HepG2 (cell line): ENCODE results near the gene MRPL2. TPM values are rescaled to one million over a fixed set of nuclear protein-coding genes. Genes with fewer than 3 reads are reported as not detected.

Experiments
- CHD4 ChIP-seq: fragments of 200-600 bp; sonication (generic); IDR thresholded peaks from 2 replicates; pipeline ENCODE4 v1.7.0; 2017; ENCODE audit warnings: mild to moderate bottlenecking, low read length, borderline replicate concordance
- DNMT1 ChIP-seq: sonication (generic); formaldehyde crosslinking; IDR thresholded peaks from 2 replicates; pipeline ENCODE4 v1.5.1; 2020; ENCODE audit warnings: mild to moderate bottlenecking, missing genetic modification reagents
- DPF2 ChIP-seq: sonication (generic); formaldehyde crosslinking; IDR thresholded peaks from 2 replicates; pipeline ENCODE4 v1.4.0; 2020; ENCODE audit warnings: mild to moderate bottlenecking, low read depth, missing genetic modification reagents, borderline replicate concordance
- GATA4 ChIP-seq: sonication (generic); IDR thresholded peaks from 2 replicates; pipeline ENCODE4 v1.6.1; 2016; ENCODE audit warnings: antibody characterized with exemption, low read depth, borderline replicate concordance
- HINFP ChIP-seq: sonication (generic); formaldehyde crosslinking; IDR thresholded peaks from 2 replicates; pipeline ENCODE4 v1.4.0; 2020; ENCODE audit warnings: low read depth, mild to moderate bottlenecking, missing genetic modification reagents
- NRL ChIP-seq: sonication (generic); formaldehyde crosslinking; IDR thresholded peaks from 2 replicates; pipeline ENCODE4 v1.5.0; 2020; ENCODE audit warnings: missing genetic modification reagents, mild to moderate bottlenecking, moderate library complexity, borderline replicate concordance
- RBM22 ChIP-seq: fragments of 200-400 bp; formaldehyde crosslinking; optimal IDR thresholded peaks from 2 replicates; pipeline ENCODE3; 2017; ENCODE audit warnings: mild to moderate bottlenecking, low read length, moderate library complexity
- SNRNP70 ChIP-seq: fragments of 200-400 bp; formaldehyde crosslinking; IDR thresholded peaks from 2 replicates; pipeline ENCODE4 v1.6.1; 2017; ENCODE audit warnings: mild to moderate bottlenecking, low read depth, low read length, moderate library complexity
- SP4 ChIP-seq: sonication (generic); formaldehyde crosslinking; IDR thresholded peaks from 2 replicates; pipeline ENCODE4 v1.8.1; 2023; ENCODE audit warnings: mild to moderate bottlenecking, missing genetic modification reagents
- YY1 ChIP-seq: IDR thresholded peaks from 2 replicates; pipeline ENCODE4 v1.6.1; 2011; ENCODE audit warnings: low read length, low read depth, moderate library complexity, mild to moderate bottlenecking; ENCODE audit not compliant: insufficient read depth, insufficient replicate concordance
- ZBTB37 ChIP-seq: sonication (generic); formaldehyde crosslinking; IDR thresholded peaks from 2 replicates; pipeline ENCODE4 v1.4.0; 2020; ENCODE audit warnings: mild to moderate bottlenecking, missing genetic modification reagents
- ZFAT ChIP-seq: sonication (generic); formaldehyde crosslinking; conservative IDR thresholded peaks from 2 replicates; pipeline ENCODE4 v1.8.1; 2023; ENCODE audit warnings: missing genetic modification reagents, inconsistent platforms
- ZNF224 ChIP-seq: sonication (generic); formaldehyde crosslinking; IDR thresholded peaks from 2 replicates; pipeline ENCODE4 v1.5.0; 2020; ENCODE audit warnings: mild to moderate bottlenecking, missing genetic modification reagents
- ZNF235 ChIP-seq: sonication (generic); formaldehyde crosslinking; IDR thresholded peaks from 2 replicates; pipeline ENCODE4 v1.8.1; 2023; ENCODE audit warnings: mild to moderate bottlenecking, missing genetic modification reagents, borderline replicate concordance
- ZNF275 ChIP-seq: sonication (generic); formaldehyde crosslinking; IDR thresholded peaks from 2 replicates; pipeline ENCODE4 v1.8.0; 2022; ENCODE audit warnings: missing genetic modification reagents, mild to moderate bottlenecking, inconsistent platforms, borderline replicate concordance
- ZNF343 ChIP-seq: sonication (generic); formaldehyde crosslinking; IDR thresholded peaks from 2 replicates; pipeline ENCODE4 v1.4.0; 2020; ENCODE audit warnings: mild to moderate bottlenecking, missing genetic modification reagents
- ZNF788 ChIP-seq: sonication (generic); formaldehyde crosslinking; IDR thresholded peaks from 2 replicates; pipeline ENCODE4 v1.5.0; 2020; ENCODE audit warnings: mild to moderate bottlenecking, missing genetic modification reagents, borderline replicate concordance
- polyA plus RNA-seq, 8 experiments: library from polyadenylated mRNA; depleted of rRNA in 3 of 8; stranded (reverse) in 7 of 8; unstranded in 1 of 8; fragments of >200 nt; fragmentation: Illumina TruSeq in 4 of 8; extraction: Trizol in 4 of 8; gene quantifications; 2 replicates each; pipeline versions ENCODE4 v1.2.1 to v1.2.3, GENCODE V29; 2011 to 2016; ENCODE audit warnings: low read depth in 4 of 8, missing spikeins in 1 of 8, mixed read lengths in 1 of 8; ENCODE audit not compliant: insufficient read depth in 1 of 8
- total RNA-seq, 5 experiments: library from RNA; depleted of rRNA; stranded (reverse); fragments of >200 nt; fragmentation: Illumina TruSeq; extraction: Trizol; gene quantifications; 2 replicates each; pipeline ENCODE4 v1.2.3, GENCODE V29; 2016; ENCODE audit warnings: low read depth in 1 of 5
- TF ChIP-seq, protein P1 (sequence below): sonication (generic); formaldehyde crosslinking; IDR thresholded peaks from 2 replicates; pipeline ENCODE4 v1.4.0; 2020; ENCODE audit warnings: missing genetic modification reagents, mild to moderate bottlenecking, borderline replicate concordance
- TF ChIP-seq, protein P2 (sequence below): sonication (generic); formaldehyde crosslinking; IDR thresholded peaks from 2 replicates; pipeline ENCODE4 v1.4.0; 2020; ENCODE audit warnings: missing genetic modification reagents, mild to moderate bottlenecking, borderline replicate concordance

Gene MRPL2
- total and polyA plus RNA-seq, 2 of the 13 experiments (the other 11 are each of a cell fraction or from before 2014, with no cell fraction given), result 56.8 to 65.6 TPM

DNA sequence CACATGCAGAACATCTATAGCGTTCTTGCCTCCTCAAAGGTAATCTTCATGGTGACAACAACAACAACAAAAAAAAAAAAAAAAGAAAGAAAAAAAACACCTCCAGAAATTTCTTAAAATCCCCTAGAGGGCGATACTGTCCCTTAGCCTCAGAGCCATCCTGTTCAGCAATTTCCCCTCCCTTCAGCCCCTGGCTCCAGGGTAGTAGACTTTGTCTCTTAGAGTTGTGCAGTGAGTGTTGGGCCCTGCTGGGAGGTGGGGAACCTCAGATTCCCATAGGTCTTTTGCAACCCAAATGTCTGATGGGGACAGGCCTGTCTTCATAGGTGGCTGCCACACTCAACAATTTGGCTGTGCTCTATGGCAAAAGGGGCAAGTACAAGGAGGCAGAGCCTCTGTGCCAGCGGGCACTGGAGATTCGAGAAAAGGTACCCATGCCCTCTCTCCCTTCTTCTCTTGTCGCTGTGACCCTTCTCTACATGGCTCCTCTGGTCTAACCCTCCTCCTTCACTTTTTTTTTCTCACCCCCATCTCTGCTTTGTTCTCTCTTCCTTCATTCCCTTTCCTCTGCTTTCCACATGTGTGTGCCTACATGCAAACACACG, 10.9 kb upstream of the MRPL2 start (continued):
- TF ChIP-seq ZBTB37 (no peak), ZNF235 (CRISPR knock-in tag) (no peak), CHD4 (no peak), ZFAT (no peak), ZNF343 (CRISPR knock-in tag) (no peak), GATA4 (no peak), DPF2 (CRISPR knock-in tag) (no peak), YY1 (peak; percentile 18), DNMT1 (CRISPR knock-in tag) (no peak), SP4 (CRISPR knock-in tag) (0 out of 2 replicates have a peak, but pooled peaks have one; percentile 2), ZNF788 (no peak), HINFP (CRISPR knock-in tag) (no peak), SNRNP70 (no peak), ZNF224 (CRISPR knock-in tag) (no peak), NRL (CRISPR knock-in tag) (no peak), RBM22 (no peak), ZNF275 (CRISPR knock-in tag) (no peak)
- TF ChIP-seq, protein P1, sequence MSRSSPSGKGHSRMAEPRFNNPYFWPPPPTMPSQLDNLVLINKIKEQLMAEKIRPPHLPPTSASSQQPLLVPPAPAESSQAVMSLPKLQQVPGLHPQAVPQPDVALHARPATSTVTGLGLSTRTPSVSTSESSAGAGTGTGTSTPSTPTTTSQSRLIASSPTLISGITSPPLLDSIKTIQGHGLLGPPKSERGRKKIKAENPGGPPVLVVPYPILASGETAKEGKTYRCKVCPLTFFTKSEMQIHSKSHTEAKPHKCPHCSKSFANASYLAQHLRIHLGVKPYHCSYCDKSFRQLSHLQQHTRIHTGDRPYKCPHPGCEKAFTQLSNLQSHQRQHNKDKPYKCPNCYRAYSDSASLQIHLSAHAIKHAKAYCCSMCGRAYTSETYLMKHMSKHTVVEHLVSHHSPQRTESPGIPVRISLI (CRISPR knock-in tag), result peak; percentile 94
- TF ChIP-seq, protein P2, sequence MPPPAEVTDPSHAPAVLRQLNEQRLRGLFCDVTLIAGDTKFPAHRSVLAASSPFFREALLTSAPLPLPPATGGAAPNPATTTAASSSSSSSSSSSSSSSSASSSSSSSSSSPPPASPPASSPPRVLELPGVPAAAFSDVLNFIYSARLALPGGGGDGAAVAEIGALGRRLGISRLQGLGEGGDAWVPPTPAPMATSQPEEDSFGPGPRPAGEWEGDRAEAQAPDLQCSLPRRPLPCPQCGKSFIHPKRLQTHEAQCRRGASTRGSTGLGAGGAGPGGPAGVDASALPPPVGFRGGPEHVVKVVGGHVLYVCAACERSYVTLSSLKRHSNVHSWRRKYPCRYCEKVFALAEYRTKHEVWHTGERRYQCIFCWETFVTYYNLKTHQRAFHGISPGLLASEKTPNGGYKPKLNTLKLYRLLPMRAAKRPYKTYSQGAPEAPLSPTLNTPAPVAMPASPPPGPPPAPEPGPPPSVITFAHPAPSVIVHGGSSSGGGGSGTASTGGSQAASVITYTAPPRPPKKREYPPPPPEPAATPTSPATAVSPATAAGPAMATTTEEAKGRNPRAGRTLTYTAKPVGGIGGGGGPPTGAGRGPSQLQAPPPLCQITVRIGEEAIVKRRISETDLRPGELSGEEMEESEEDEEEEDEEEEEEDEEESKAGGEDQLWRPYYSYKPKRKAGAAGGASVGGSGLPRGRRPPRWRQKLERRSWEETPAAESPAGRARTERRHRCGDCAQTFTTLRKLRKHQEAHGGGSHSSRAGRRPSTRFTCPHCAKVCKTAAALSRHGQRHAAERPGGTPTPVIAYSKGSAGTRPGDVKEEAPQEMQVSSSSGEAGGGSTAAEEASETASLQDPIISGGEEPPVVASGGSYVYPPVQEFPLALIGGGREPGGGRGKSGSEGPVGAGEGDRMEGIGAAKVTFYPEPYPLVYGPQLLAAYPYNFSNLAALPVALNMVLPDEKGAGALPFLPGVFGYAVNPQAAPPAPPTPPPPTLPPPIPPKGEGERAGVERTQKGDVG, result 0 out of 2 replicates have a peak, but pooled peaks have one; percentile 39
